ENCODE results near the gene ARHGEF12. TPM values are rescaled to one million over a fixed set of nuclear protein-coding genes. Genes with fewer than 3 reads are reported as not detected.
A peak's percentile ranks its signal among the peaks of the same experiment; 100 is the strongest.

ARHGEF12 gene
- polyA plus RNA-seq, 1 donor (not counting 4 experiments of a cell fraction or from before 2014, with no cell fraction given) = 28.8 TPM

GRCh38 chr11:120510406-120511115, 174.3 kb downstream of the ARHGEF12 start:
- no peak for DNase-seq (ENCODE audit: low read depth, low spot score)
- Histone ChIP-seq H4K20me1 (ENCODE audit: control insufficient read depth, extremely low read depth, insufficient read depth, low read length) (no peaks in the 10 kb centered on the region), H3K4me3 (ENCODE audit: control insufficient read depth in 2 of 3, extremely low read depth in 1 of 3, insufficient read depth in 2 of 3, low read depth in 1 of 3, low read length in 3 of 3) (no peak overlapping the region), H3K9me1 (ENCODE audit: control insufficient read depth, extremely low read depth, insufficient read depth, low read length) (no peaks in the 10 kb centered on the region), H3K27ac (ENCODE audit: control insufficient read depth, insufficient read depth, low read length) (no peak overlapping the region), H2AFZ (ENCODE audit: control insufficient read depth, low read length) (no peak overlapping the region), H3K4me2 (ENCODE audit: control insufficient read depth, extremely low read depth, insufficient read depth, low read depth, low read length) (no peak overlapping the region), H3K36me3 (ENCODE audit: control insufficient read depth in 2 of 2, extremely low read depth in 1 of 2, insufficient read depth in 2 of 2, low read length in 2 of 2) (no peaks in the 10 kb centered on the region), H3K27me3 (ENCODE audit: control insufficient read depth, extremely low read depth, insufficient read depth, low read length) (peaks cover 46% of the 10 kb centered on the region), H3K4me1 (ENCODE audit: control insufficient read depth, extremely low read depth, insufficient read depth, low read length) (no peaks in the 10 kb centered on the region), H3K9me3 (ENCODE audit: control insufficient read depth, low read depth, low read length) (no peaks in the 10 kb centered on the region), H3K79me2 (ENCODE audit: control insufficient read depth, insufficient read depth, low read length) (no peaks in the 10 kb centered on the region), H3K9ac (ENCODE audit: control insufficient read depth, extremely low read depth, insufficient read depth, low read length) (no peak overlapping the region)
- TF ChIP-seq EZH2 (IDR thresholded peaks at IDR 0.05; ENCODE audit: low read length) (no peak), CTCF (optimal IDR thresholded peaks at IDR 0.05 in 1 of 3, IDR thresholded peaks at IDR 0.05 in 1 of 3, conservative IDR thresholded peaks at IDR 0.05 in 1 of 3; ENCODE audit: extremely low read depth in 1 of 3, insufficient read depth in 2 of 3, low read length in 3 of 3) (no peak)
- dilution Hi-C loops (cut with MboI; ENCODE audit: extremely low pct_ligation_motif_present, low sequenced_read_pairs) = loop anchor here (25.0 kb wide), 1 partner anchor 427 kb away; no protein-coding TSS in a partner anchor
- FAIRE-seq = no peak

- DNase-seq (ENCODE audit: low read depth, low spot score) (no peak), FAIRE-seq (no peak)
- TF ChIP-seq CTCF (optimal IDR thresholded peaks at IDR 0.05 in 1 of 3, IDR thresholded peaks at IDR 0.05 in 1 of 3, conservative IDR thresholded peaks at IDR 0.05 in 1 of 3; ENCODE audit: extremely low read depth in 1 of 3, insufficient read depth in 2 of 3, low read length in 3 of 3) (peak; percentile 74 to 93 (median 92)), EZH2 (IDR thresholded peaks at IDR 0.05; ENCODE audit: low read length) (no peak)
- no peaks in the 10 kb centered on the region for H3K4me1 ChIP-seq (ENCODE audit: control insufficient read depth, extremely low read depth, insufficient read depth, low read length)
- H3K9me1 ChIP-seq (ENCODE audit: control insufficient read depth, extremely low read depth, insufficient read depth, low read length) = no peaks in the 10 kb centered on the region
- no peak within 1 kb of the TSS for H3K9ac ChIP-seq (ENCODE audit: control insufficient read depth, extremely low read depth, insufficient read depth, low read length)
- dilution Hi-C loops (cut with MboI; ENCODE audit: extremely low pct_ligation_motif_present, low sequenced_read_pairs) = loop anchor here (25.0 kb wide), 1 partner anchor 426 kb away; no protein-coding TSS in a partner anchor
- no peaks in the 10 kb centered on the region for H4K20me1 ChIP-seq (ENCODE audit: control insufficient read depth, extremely low read depth, insufficient read depth, low read length)
- H3K9me3 ChIP-seq (ENCODE audit: control insufficient read depth, low read depth, low read length) = no peaks in the 10 kb centered on the region
- peaks cover 46% of the 10 kb centered on the region for H3K27me3 ChIP-seq (ENCODE audit: control insufficient read depth, extremely low read depth, insufficient read depth, low read length)
- H2AFZ ChIP-seq (ENCODE audit: control insufficient read depth, low read length) = no peak within 1 kb of the TSS
- no peaks in the 10 kb centered on the region for H3K36me3 ChIP-seq (ENCODE audit: control insufficient read depth in 2 of 2, extremely low read depth in 1 of 2, insufficient read depth in 2 of 2, low read length in 2 of 2)
- peak within 1 kb of the TSS; percentile 60 for H3K4me2 ChIP-seq (ENCODE audit: control insufficient read depth, extremely low read depth, insufficient read depth, low read depth, low read length)
- H3K79me2 ChIP-seq (ENCODE audit: control insufficient read depth, insufficient read depth, low read length) = no peaks in the 10 kb centered on the region
- H3K27ac ChIP-seq (ENCODE audit: control insufficient read depth, insufficient read depth, low read length) = no peak within 1 kb of the TSS
- H3K4me3 ChIP-seq (ENCODE audit: control insufficient read depth in 2 of 3, extremely low read depth in 1 of 3, insufficient read depth in 2 of 3, low read depth in 1 of 3, low read length in 3 of 3) = peak within 1 kb of the TSS in 2 of 3 experiments; percentile 13 to 27
Observed at GRCh38 chr11:120511116-120511819, 175.1 kb downstream of the ARHGEF12 start, which contains the start of gene GRIK4. Gene GRIK4, plus strand, starts transcription at chr11:120511748. Its CDS starts 148,571 bp downstream, at chr11:120660319.
